HepG2 (cell line): ENCODE measurements around the gene SFXN1. TPM values are rescaled to one million over a fixed set of nuclear protein-coding genes. Genes with fewer than 3 reads are reported as not detected.

Experiments used
- ATAC-seq: fragments of 200-7000 bp; cut with Tn5 transposase; 3 replicates; pipeline ENCODE4 v1.9.1; 2020; ENCODE audit warnings: mild to moderate bottlenecking, moderate library complexity
- BruUV-seq: library from RNA; stranded (reverse); fragments of 400-500 nt; replicated peaks from 2 replicates; lab custom pipeline; 2021; lab: Mats Ljungman, UMichigan
- CTCF ChIA-PET: fragments of 300-600 bp; formaldehyde crosslinking; extraction: SDS; loops from one replicate; lab custom pipeline; 2021; ENCODE audit warnings: low total read pairs, inconsistent platforms, low intra/inter-chr PET ratio; lab: Yijun Ruan, JAX
- POLR2A ChIA-PET: fragments of 350-600 bp; sonication (Branson Sonifier 250); formaldehyde crosslinking; loops from one replicate; lab custom pipeline; 2020; ENCODE audit warnings: antibody characterized with exemption, inconsistent platforms; lab: Yijun Ruan, JAX
- DNase-seq: peaks from one replicate; pipeline ENCODE4 v3.0.0-alpha.2; 2015; ENCODE audit warnings: low spot score
- FAIRE-seq: peaks from 3 replicates; lab custom pipeline; 2011; peaks lifted over from hg19 to GRCh38; lab: Jason Lieb, UNC
- H2AFZ ChIP-seq: one replicate; pipeline ENCODE4 v1.6.1; 2011; ENCODE audit warnings: low read length, inconsistent platforms
- H3K27ac ChIP-seq: fragments of 300-600 bp; 3 replicates; pipeline ENCODE4 v1.8.0; 2011; ENCODE audit warnings: mixed run types, mild to moderate bottlenecking, mixed read lengths, low read length, inconsistent platforms; ENCODE audit not compliant: insufficient read depth; ENCODE audit errors: extremely low read length
- H3K27me3 ChIP-seq, 2 experiments: fragments of 200-600 bp in 1 of 2; 2 replicates in 1 of 2; 3 replicates in 1 of 2; pipeline versions ENCODE4 v1.6.0 to v1.8.0; 2011; ENCODE audit warnings: low read length in 2 of 2, mild to moderate bottlenecking in 2 of 2, moderate library complexity in 2 of 2, inconsistent platforms in 1 of 2; ENCODE audit not compliant: insufficient read depth in 2 of 2, control insufficient read depth in 1 of 2
- H3K36me3 ChIP-seq, 2 experiments: fragments of 200-600 bp in 1 of 2; replicated peaks in 1 of 2; 2 replicates in 1 of 2; 3 replicates in 1 of 2; pipeline versions ENCODE4 v1.5.1 to v1.8.0; 2011; ENCODE audit warnings: low read length in 2 of 2, inconsistent platforms in 1 of 2; ENCODE audit not compliant: insufficient read depth in 2 of 2, control insufficient read depth in 1 of 2
- H3K4me1 ChIP-seq: 2 replicates; pipeline ENCODE4 v1.5.1; 2012; ENCODE audit warnings: low read length, inconsistent platforms; ENCODE audit not compliant: insufficient read depth
- H3K4me2 ChIP-seq: 2 replicates; pipeline ENCODE4 v1.6.0; 2011; ENCODE audit warnings: low read depth, low read length, inconsistent platforms
- H3K4me3 ChIP-seq, 3 experiments: fragments of 200-600 bp in 1 of 3; sonication (generic), shearing (Covaris generic) in 1 of 3; replicated peaks in 1 of 3; 2 replicates each; pipeline ENCODE4 v1.5.1; 2011 to 2016; ENCODE audit warnings: low read length in 3 of 3, inconsistent platforms in 2 of 3, low read depth in 2 of 3, mild to moderate bottlenecking in 2 of 3, control low read depth in 1 of 3, mixed read lengths in 1 of 3; ENCODE audit not compliant: insufficient read depth in 1 of 3
- H3K79me2 ChIP-seq: one replicate; pipeline ENCODE4 v1.6.1; 2011; ENCODE audit warnings: low read length, inconsistent platforms; ENCODE audit not compliant: insufficient read depth
- H3K9ac ChIP-seq: 2 replicates; pipeline ENCODE4 v1.6.0; 2011; ENCODE audit warnings: mild to moderate bottlenecking, low read depth, low read length, inconsistent platforms; ENCODE audit not compliant: insufficient read depth
- H3K9me3 ChIP-seq: 2 replicates; pipeline ENCODE4 v1.5.1; 2012; ENCODE audit warnings: mild to moderate bottlenecking, low read length
- H4K20me1 ChIP-seq: 2 replicates; pipeline ENCODE4 v1.6.0; 2011; ENCODE audit warnings: inconsistent platforms, mild to moderate bottlenecking, low read length, moderate library complexity; ENCODE audit not compliant: insufficient read depth
- CBFB ChIP-seq: sonication (generic); formaldehyde crosslinking; IDR thresholded peaks from 2 replicates; pipeline ENCODE4 v1.4.0; 2020; ENCODE audit warnings: missing genetic modification reagents
- IRX3 ChIP-seq: sonication (generic); formaldehyde crosslinking; IDR thresholded peaks from 2 replicates; pipeline ENCODE4 v1.8.1; 2023; ENCODE audit warnings: mild to moderate bottlenecking, low read depth, missing genetic modification reagents, borderline replicate concordance
- ZNF44 ChIP-seq: sonication (generic); formaldehyde crosslinking; IDR thresholded peaks from 2 replicates; pipeline ENCODE4 v1.5.1; 2020; ENCODE audit warnings: mild to moderate bottlenecking, missing genetic modification reagents
- ZSCAN29 ChIP-seq: sonication (generic); formaldehyde crosslinking; conservative IDR thresholded peaks from 2 replicates; pipeline ENCODE4 v1.4.0; 2020; ENCODE audit warnings: mild to moderate bottlenecking, missing genetic modification reagents
- WGBS: methylation state at CpG from one replicate; pipeline ENCODE4 v1.1.6; 2017; ENCODE audit warnings: low lambda C conversion rate; 5-methylcytosine and 5-hydroxymethylcytosine counted together
- in situ Hi-C: cut with HindIII; loops from 2 replicates; pipeline ENCODE4 v1.10.0; 2017; ENCODE audit warnings: low pct_unique_long_range_greater_than_20kb; ENCODE audit not compliant: extremely low pct_ligation_motif_present
- intact Hi-C: fragments of 100-400 bp; cut with micrococcal nuclease; formaldehyde crosslinking; loops from one replicate; pipeline ENCODE4 v1.10.0; 2022; ENCODE audit not compliant: unreplicated experiment
- polyA plus RNA-seq, 8 experiments: library from polyadenylated mRNA; depleted of rRNA in 3 of 8; stranded (reverse) in 7 of 8; unstranded in 1 of 8; fragments of >200 nt; fragmentation: Illumina TruSeq in 4 of 8; extraction: Trizol in 4 of 8; gene quantifications; 2 replicates each; pipeline versions ENCODE4 v1.2.1 to v1.2.3, GENCODE V29; 2011 to 2016; ENCODE audit warnings: low read depth in 4 of 8, missing spikeins in 1 of 8, mixed read lengths in 1 of 8; ENCODE audit not compliant: insufficient read depth in 1 of 8
- total RNA-seq, 5 experiments: library from RNA; depleted of rRNA; stranded (reverse); fragments of >200 nt; fragmentation: Illumina TruSeq; extraction: Trizol; gene quantifications; 2 replicates each; pipeline ENCODE4 v1.2.3, GENCODE V29; 2016; ENCODE audit warnings: low read depth in 1 of 5
- TF ChIP-seq, protein P1 (sequence below): sonication (generic); formaldehyde crosslinking; IDR thresholded peaks from 2 replicates; pipeline ENCODE4 v1.8.0; 2022; ENCODE audit warnings: missing genetic modification reagents, mild to moderate bottlenecking, borderline replicate concordance
- TF ChIP-seq, protein P2 (sequence below): sonication (generic); formaldehyde crosslinking; IDR thresholded peaks from 2 replicates; pipeline ENCODE4 v1.8.1; 2023; ENCODE audit warnings: mild to moderate bottlenecking, inconsistent platforms, moderate library complexity, missing genetic modification reagents, borderline replicate concordance

Gene SFXN1
- total and polyA plus RNA-seq, 2 of the 13 experiments (the other 11 are each of a cell fraction or from before 2014, with no cell fraction given) = 122 to 135 TPM

DNA sequence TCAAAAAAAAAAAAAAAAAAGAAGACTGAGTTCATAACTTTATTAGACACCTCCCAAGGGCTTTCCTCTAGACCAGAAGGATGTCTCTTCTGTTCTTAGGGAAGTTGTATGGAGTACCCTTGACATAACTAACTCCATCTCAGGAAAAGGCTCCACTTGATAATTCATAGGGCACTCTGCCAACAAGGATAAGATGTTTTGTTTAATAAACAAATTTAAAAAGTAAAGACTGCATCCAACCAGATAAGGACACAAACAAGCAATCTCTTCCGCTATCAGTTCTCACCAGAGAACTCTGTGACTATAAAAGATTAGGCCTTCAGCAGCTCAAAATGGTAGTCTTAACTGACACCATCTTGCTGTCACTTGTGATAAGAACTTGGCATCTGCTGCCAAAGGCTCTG, 65.8 kb downstream of the SFXN1 start:
- H3K4me3 ChIP-seq = no peak overlapping the region
- H3K27me3 ChIP-seq = peaks cover 0 to 26% of the 10 kb centered on the region in 2 experiments; a peak in 3 of 5 replicates
- DNase-seq (no peak), FAIRE-seq (no peak), ATAC-seq (no peak)
- in situ Hi-C loops (loop anchor here (25.0 kb wide), 1 partner anchor 343 kb away; no protein-coding TSS in a partner anchor), intact Hi-C loops (no loop called here)
- WGBS = 43% methylated on average over 1 of the region's 1 CpG
- TF ChIP-seq, protein P1, sequence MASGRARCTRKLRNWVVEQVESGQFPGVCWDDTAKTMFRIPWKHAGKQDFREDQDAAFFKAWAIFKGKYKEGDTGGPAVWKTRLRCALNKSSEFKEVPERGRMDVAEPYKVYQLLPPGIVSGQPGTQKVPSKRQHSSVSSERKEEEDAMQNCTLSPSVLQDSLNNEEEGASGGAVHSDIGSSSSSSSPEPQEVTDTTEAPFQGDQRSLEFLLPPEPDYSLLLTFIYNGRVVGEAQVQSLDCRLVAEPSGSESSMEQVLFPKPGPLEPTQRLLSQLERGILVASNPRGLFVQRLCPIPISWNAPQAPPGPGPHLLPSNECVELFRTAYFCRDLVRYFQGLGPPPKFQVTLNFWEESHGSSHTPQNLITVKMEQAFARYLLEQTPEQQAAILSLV (CRISPR knock-in tag) = no peak
- TF ChIP-seq ZNF44 (no peak), CBFB (CRISPR knock-in tag) (no peak), IRX3 (CRISPR knock-in tag) (no peak), ZSCAN29 (no peak)
- TF ChIP-seq, protein P2, sequence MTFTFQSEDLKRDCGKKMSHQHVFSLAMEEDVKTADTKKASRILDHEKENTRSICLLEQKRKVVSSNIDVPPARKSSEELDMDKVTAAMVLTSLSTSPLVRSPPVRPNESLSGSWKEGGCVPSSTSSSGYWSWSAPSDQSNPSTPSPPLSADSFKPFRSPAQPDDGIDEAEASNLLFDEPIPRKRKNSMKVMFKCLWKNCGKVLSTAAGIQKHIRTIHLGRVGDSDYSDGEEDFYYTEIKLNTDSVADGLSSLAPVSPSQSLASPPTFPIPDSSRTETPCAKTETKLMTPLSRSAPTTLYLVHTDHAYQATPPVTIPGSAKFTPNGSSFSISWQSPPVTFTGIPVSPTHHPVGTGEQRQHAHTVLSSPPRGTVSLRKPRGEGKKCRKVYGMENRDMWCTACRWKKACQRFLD (CRISPR knock-in tag) = no peak
- ChIA-PET POLR2A (no interaction called here), CTCF (no interaction called here)
- H4K20me1 ChIP-seq = no peaks in the 10 kb centered on the region
- no peaks in the 10 kb centered on the region for H3K4me1 ChIP-seq
- no peaks in the 10 kb centered on the region for H3K79me2 ChIP-seq
- H3K27ac ChIP-seq = no peak overlapping the region
- no peak overlapping the region for H3K4me2 ChIP-seq
- no peak overlapping the region for H3K9ac ChIP-seq
- no TSS peak for BruUV-seq
- H3K36me3 ChIP-seq = no peaks in the 10 kb centered on the region
- no peak overlapping the region for H2AFZ ChIP-seq
- H3K9me3 ChIP-seq = no peaks in the 10 kb centered on the region
